Caco-2 (cell line): Measurements from ENCODE around the gene HP1BP3. TPM values are rescaled to one million over a fixed set of nuclear protein-coding genes. Genes with fewer than 3 reads are reported as not detected.

Experiments
- BruUV-seq: library from RNA; stranded (reverse); fragments of 400-500 nt; replicated peaks from 2 replicates; lab custom pipeline; 2021; lab: Mats Ljungman, UMichigan
- CTCF ChIA-PET: fragments of 300-600 bp; sonication (Branson Sonifier 250); formaldehyde crosslinking; loops from one replicate; lab custom pipeline; 2022; ENCODE audit warnings: antibody characterized with exemption; lab: Charles Lee
- POLR2A ChIA-PET: fragments of 300-600 bp; sonication (Branson Sonifier 250); formaldehyde crosslinking; loops from one replicate; lab custom pipeline; 2022; ENCODE audit warnings: antibody characterized with exemption; lab: Charles Lee
- DNase-seq, 2 experiments: peaks; one replicate each; pipeline versions ENCODE4 v3.0.0 to v3.0.0-alpha.2; 2020 to 2022
- H3K27me3 ChIP-seq: replicated peaks from 2 replicates; pipeline ENCODE4 v1.6.0; 2011; ENCODE audit warnings: low read length; ENCODE audit not compliant: control insufficient read depth, insufficient read depth
- H3K36me3 ChIP-seq: 2 replicates; pipeline ENCODE4 v1.5.1; 2011; ENCODE audit warnings: low read length; ENCODE audit not compliant: control insufficient read depth, insufficient read depth
- H3K4me1 ChIP-seq: fragments of 250-450 bp; sonication (Bioruptor Pico); 2 replicates; pipeline ENCODE4 v1.5.1; 2020; ENCODE audit warnings: mild to moderate bottlenecking
- H3K4me3 ChIP-seq: 2 replicates; pipeline ENCODE4 v1.5.1; 2011; ENCODE audit warnings: low read depth, mild to moderate bottlenecking, control low read depth, low read length
- H3K9me3 ChIP-seq: fragments of 250-450 bp; sonication (Bioruptor Pico); 2 replicates; pipeline ENCODE4 v1.5.1; 2020; ENCODE audit warnings: mild to moderate bottlenecking, moderate library complexity
- H3K27ac Mint-ChIP-seq: one replicate; pipeline ENCODE4 v1.8.0; 2022; ENCODE audit warnings: mixed read lengths; ENCODE audit not compliant: unreplicated experiment
- H3K27me3 Mint-ChIP-seq: one replicate; pipeline ENCODE4 v1.8.0; 2022; ENCODE audit warnings: mixed read lengths; ENCODE audit not compliant: insufficient read depth, unreplicated experiment
- H3K36me3 Mint-ChIP-seq: one replicate; pipeline ENCODE4 v1.8.0; 2022; ENCODE audit warnings: mild to moderate bottlenecking, mixed read lengths; ENCODE audit not compliant: insufficient read depth, unreplicated experiment
- H3K4me1 Mint-ChIP-seq: one replicate; pipeline ENCODE4 v1.8.0; 2022; ENCODE audit warnings: low read depth, mixed read lengths; ENCODE audit not compliant: unreplicated experiment
- H3K4me3 Mint-ChIP-seq: one replicate; pipeline ENCODE4 v1.8.0; 2022; ENCODE audit warnings: mild to moderate bottlenecking, moderate library complexity, mixed read lengths; ENCODE audit not compliant: unreplicated experiment
- H3K9me3 Mint-ChIP-seq: one replicate; pipeline ENCODE4 v1.8.0; 2022; ENCODE audit warnings: mixed read lengths; ENCODE audit not compliant: unreplicated experiment
- intact Hi-C: fragments of 100-400 bp; cut with micrococcal nuclease; formaldehyde crosslinking; loops from one replicate; pipeline ENCODE4 v1.10.0; 2022; ENCODE audit not compliant: unreplicated experiment
- total RNA-seq: library from RNA; stranded (reverse); gene quantifications from 2 replicates; pipeline ENCODE4 v1.2.3, GENCODE V29; 2022
- TF ChIP-seq, protein P1 (sequence below), 2 experiments: fragments of 200-600 bp in 1 of 2; IDR thresholded peaks; 1 replicate in 1 of 2; 2 replicates in 1 of 2; pipeline versions ENCODE4 v1.5.1 to v1.8.0; 2011 to 2022; ENCODE audit warnings: antibody characterized with exemption in 1 of 2, control low read depth in 1 of 2, inconsistent platforms in 1 of 2, low read depth in 1 of 2, low read length in 1 of 2, mild to moderate bottlenecking in 1 of 2, moderate library complexity in 1 of 2; ENCODE audit not compliant: insufficient read depth in 1 of 2, severe bottlenecking in 1 of 2, unreplicated experiment in 1 of 2

Gene HP1BP3
- total RNA-seq, 1 experiment from 2014 or later: 240 TPM

DNA sequence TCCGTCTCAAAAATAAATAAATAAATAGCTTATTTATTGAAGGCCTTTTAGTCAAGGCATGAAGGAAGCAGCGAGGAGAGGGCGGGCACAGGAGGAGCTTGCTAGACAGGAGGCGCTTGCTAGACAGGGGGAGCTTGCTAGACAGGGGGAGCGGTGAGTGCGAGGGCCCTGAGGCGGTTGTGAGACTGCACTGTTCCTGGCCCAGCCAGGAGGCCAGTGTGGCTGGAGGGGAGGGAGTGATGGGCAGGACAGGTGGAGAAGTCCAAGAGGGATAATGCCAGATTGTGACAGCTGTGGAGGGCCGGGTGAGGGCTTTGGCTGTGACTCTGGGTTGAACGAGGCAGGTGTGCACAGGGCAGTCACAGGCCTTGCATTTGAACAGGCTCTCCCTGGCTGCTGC, 87.5 kb downstream of the HP1BP3 start:
- intact Hi-C loops: loop anchor here (10.0 kb wide), 2 partner anchors 85 to 285 kb away; partner anchors contain the start of gene HP1BP3
- TF ChIP-seq, protein P1, sequence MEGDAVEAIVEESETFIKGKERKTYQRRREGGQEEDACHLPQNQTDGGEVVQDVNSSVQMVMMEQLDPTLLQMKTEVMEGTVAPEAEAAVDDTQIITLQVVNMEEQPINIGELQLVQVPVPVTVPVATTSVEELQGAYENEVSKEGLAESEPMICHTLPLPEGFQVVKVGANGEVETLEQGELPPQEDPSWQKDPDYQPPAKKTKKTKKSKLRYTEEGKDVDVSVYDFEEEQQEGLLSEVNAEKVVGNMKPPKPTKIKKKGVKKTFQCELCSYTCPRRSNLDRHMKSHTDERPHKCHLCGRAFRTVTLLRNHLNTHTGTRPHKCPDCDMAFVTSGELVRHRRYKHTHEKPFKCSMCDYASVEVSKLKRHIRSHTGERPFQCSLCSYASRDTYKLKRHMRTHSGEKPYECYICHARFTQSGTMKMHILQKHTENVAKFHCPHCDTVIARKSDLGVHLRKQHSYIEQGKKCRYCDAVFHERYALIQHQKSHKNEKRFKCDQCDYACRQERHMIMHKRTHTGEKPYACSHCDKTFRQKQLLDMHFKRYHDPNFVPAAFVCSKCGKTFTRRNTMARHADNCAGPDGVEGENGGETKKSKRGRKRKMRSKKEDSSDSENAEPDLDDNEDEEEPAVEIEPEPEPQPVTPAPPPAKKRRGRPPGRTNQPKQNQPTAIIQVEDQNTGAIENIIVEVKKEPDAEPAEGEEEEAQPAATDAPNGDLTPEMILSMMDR (IDR thresholded peaks at IDR 0.05; ENCODE audit: insufficient read depth in 1 of 2, low read depth in 1 of 2, low read length in 1 of 2, severe bottlenecking in 1 of 2, unreplicated experiment in 1 of 2): no peak
- peaks cover 12% of the 10 kb centered on the region for H3K36me3 Mint-ChIP-seq
- ChIA-PET POLR2A (no interaction called here), CTCF (interaction anchor here (0.6 to 2.1 kb wide), 2 partner anchors 496 to 823 kb away, joined by 5 to 6 read pairs; no protein-coding TSS in a partner anchor)
- Histone ChIP-seq H3K27me3 (no peaks in the 10 kb centered on the region), H3K9me3 (no peaks in the 10 kb centered on the region), H3K36me3 (no peaks in the 10 kb centered on the region), H3K4me3 (no peak overlapping the region), H3K4me1 (peaks cover 18% of the 10 kb centered on the region)
- DNase-seq: no peak
- BruUV-seq: no TSS peak
- no peaks in the 10 kb centered on the region for H3K9me3 Mint-ChIP-seq
- peak overlapping the region; percentile 69 for H3K27ac Mint-ChIP-seq
- peak overlapping the region; percentile 27 for H3K4me3 Mint-ChIP-seq
- peaks cover 12% of the 10 kb centered on the region for H3K4me1 Mint-ChIP-seq
- no peaks in the 10 kb centered on the region for H3K27me3 Mint-ChIP-seq

DNA sequence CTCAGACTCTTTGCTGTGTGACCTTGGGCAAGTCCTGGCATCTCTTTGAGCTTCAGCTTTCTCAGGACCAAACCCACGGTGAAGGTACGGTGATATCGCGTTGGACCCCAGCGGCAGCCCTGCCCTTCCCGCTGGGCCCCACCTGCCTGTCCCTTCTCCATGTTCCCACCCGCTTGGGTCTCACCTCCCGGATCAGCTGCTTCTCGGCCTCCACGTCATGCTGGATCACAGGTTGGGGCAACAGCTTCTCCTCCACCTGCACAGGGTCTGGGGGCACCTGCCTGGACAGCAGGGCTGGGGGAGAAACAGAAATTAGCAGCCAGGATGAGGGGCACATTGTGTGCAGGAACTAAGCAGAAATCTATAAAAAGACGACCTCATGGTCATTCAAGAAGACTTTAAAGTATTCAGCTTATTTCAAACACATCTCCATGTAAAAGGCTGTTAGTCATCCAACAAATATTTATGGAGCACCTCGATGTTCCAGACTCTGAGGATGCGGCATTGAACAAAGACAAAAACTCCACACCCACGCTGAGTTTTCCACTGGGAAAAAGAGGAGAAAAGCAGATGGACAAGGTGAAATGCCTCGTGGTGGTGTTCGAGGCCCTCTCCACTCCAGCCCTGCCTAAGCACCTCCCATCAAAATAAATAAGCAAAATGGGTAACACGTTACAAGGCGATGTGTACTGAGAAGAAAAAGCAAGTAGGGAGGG, 88.8 kb downstream of the HP1BP3 start:
- POLR2A ChIA-PET: no interaction called here
- TF ChIP-seq, protein P1 (IDR thresholded peaks at IDR 0.05; ENCODE audit: insufficient read depth in 1 of 2, low read depth in 1 of 2, low read length in 1 of 2, severe bottlenecking in 1 of 2, unreplicated experiment in 1 of 2): no peak
- Mint-ChIP-seq H3K9me3 (no peaks in the 10 kb centered on the region), H3K4me3 (peak overlapping the region; percentile 23), H3K36me3 (peaks cover 12% of the 10 kb centered on the region), H3K27me3 (no peaks in the 10 kb centered on the region), H3K27ac (no peak overlapping the region), H3K4me1 (peaks cover 12% of the 10 kb centered on the region)
- DNase-seq: no peak
- Histone ChIP-seq H3K36me3 (no peaks in the 10 kb centered on the region), H3K4me1 (peaks cover 18% of the 10 kb centered on the region), H3K4me3 (no peak overlapping the region), H3K9me3 (no peaks in the 10 kb centered on the region), H3K27me3 (no peaks in the 10 kb centered on the region)
- CTCF ChIA-PET: interaction anchor here (0.5 kb wide), 1 partner anchor 52 kb away, joined by 6 read pairs; no protein-coding TSS in a partner anchor
- intact Hi-C loops: loop anchor here (10.0 kb wide), 2 partner anchors 86 to 286 kb away; partner anchors contain the start of gene HP1BP3
- TSS peak; percentile 27 for BruUV-seq

DNA sequence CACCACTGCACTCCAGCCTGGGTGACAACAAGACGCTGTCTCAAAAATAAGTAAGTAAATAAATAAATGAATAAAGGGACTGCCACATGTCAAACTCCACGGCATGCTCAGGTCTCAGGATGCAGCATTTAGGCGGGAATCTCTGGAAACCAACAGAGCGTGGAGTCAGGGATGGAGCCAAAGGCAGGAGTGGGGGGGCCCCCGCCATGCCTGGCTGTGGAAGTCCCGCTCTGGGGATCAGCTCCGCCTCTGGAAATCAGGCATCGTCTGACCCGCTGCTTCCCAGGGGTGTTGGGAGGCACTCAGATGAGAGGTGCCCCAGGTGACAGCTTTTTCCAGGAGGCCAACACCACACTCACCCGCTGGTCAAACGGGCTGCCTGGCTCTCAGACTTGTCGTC, 89.5 kb downstream of the HP1BP3 start:
- ChIA-PET POLR2A (interaction anchor here (1.4 kb wide), 1 partner anchor 89 kb away, joined by 7 read pairs; the partner anchor contains the start of gene HP1BP3), CTCF (interaction anchor here (0.8 to 1.4 kb wide), 6 partner anchors 8 to 498 kb away, joined by 3 to 49 read pairs (median 4); partner anchors contain the start of gene MUL1)
- no peaks in the 10 kb centered on the region for H3K27me3 Mint-ChIP-seq
- H3K9me3 Mint-ChIP-seq: no peaks in the 10 kb centered on the region
- H3K36me3 Mint-ChIP-seq: peaks cover 12% of the 10 kb centered on the region
- H3K27ac Mint-ChIP-seq: peak overlapping the region; percentile 77
- Histone ChIP-seq H3K4me1 (peaks cover 18% of the 10 kb centered on the region), H3K36me3 (no peaks in the 10 kb centered on the region), H3K9me3 (no peaks in the 10 kb centered on the region), H3K27me3 (no peaks in the 10 kb centered on the region), H3K4me3 (no peak overlapping the region)
- peak overlapping the region; percentile 88 for H3K4me3 Mint-ChIP-seq
- no TSS peak for BruUV-seq
- TF ChIP-seq, protein P1 (IDR thresholded peaks at IDR 0.05; ENCODE audit: insufficient read depth in 1 of 2, low read depth in 1 of 2, low read length in 1 of 2, severe bottlenecking in 1 of 2, unreplicated experiment in 1 of 2): no peak
- intact Hi-C loops: loop anchor here (10.0 kb wide), 2 partner anchors 87 to 287 kb away; partner anchors contain the start of gene HP1BP3
- H3K4me1 Mint-ChIP-seq: peaks cover 12% of the 10 kb centered on the region
- DNase-seq: no peak
